NCI-H2227 (cell line): ENCODE results near the gene PLA2G1B.
A peak's percentile ranks its signal among the peaks of the same experiment; 100 is the strongest.

Source experiments
- DNase-seq: peaks from one replicate; lab custom pipeline; 2025; ENCODE audit not compliant: unreplicated experiment; lab: John Stamatoyannopoulos, UW

The PLA2G1B gene

GRCh38 chr12:120327593-120327992 lies at the start of gene PLA2G1B:
Gene PLA2G1B (minus strand): TSS chr12:120327779. CDS start chr12:120327753, 26 bp downstream.
- no peak for DNase-seq

GRCh38 chr12:120376934-120377572 lies 49.5 kb upstream of the PLA2G1B start:
- no peak for DNase-seq

GRCh38 chr12:120376416-120376815 lies 48.8 kb upstream of the PLA2G1B start:
- no peak for DNase-seq

GRCh38 chr12:120376009-120376408 lies 48.4 kb upstream of the PLA2G1B start:
- no peak for DNase-seq

GRCh38 chr12:120373683-120374082 lies 46.1 kb upstream of the PLA2G1B start:
- no peak for DNase-seq

GRCh38 chr12:120370343-120371243 lies 43.0 kb upstream of the PLA2G1B start:
- DNase-seq, result no peak

- DNase-seq, result no peak
These were observed 42.2 kb upstream of the PLA2G1B start for GRCh38 chr12:120369603-120370342.

GRCh38 chr12:120368789-120369602 lies 41.4 kb upstream of the PLA2G1B start, which contains the start of gene MSI1:
Gene MSI1 (minus strand): TSS chr12:120369164. CDS start chr12:120369091, 73 bp downstream.
- DNase-seq, result peak; percentile 54

- peak; percentile 36 for DNase-seq
These were observed 40.6 kb upstream of the PLA2G1B start for GRCh38 chr12:120367924-120368788.

- peak; percentile 58 for DNase-seq
These were observed 39.8 kb upstream of the PLA2G1B start for GRCh38 chr12:120367233-120367923.

- no peak for DNase-seq
These were observed 39.3 kb upstream of the PLA2G1B start for GRCh38 chr12:120366845-120367232.

GRCh38 chr12:120366341-120366705 lies 38.7 kb upstream of the PLA2G1B start:
- no peak for DNase-seq

GRCh38 chr12:120365675-120366340 lies 38.2 kb upstream of the PLA2G1B start:
- DNase-seq, result no peak

GRCh38 chr12:120364487-120364886 lies 36.9 kb upstream of the PLA2G1B start:
- no peak for DNase-seq

- DNase-seq, result no peak
These were observed 35.8 kb upstream of the PLA2G1B start for GRCh38 chr12:120363274-120363855.

GRCh38 chr12:120362516-120363273 lies 35.1 kb upstream of the PLA2G1B start:
- no peak for DNase-seq

- peak; percentile 98 for DNase-seq
These were observed 34.1 kb upstream of the PLA2G1B start for GRCh38 chr12:120361506-120362208.
